NCI-H460 (cell line): ENCODE data around the gene TAS2R10. TPM values are rescaled to one million over a fixed set of nuclear protein-coding genes. Genes with fewer than 3 reads are reported as not detected.
"Not testable (repeated sequence)": the region's sequence is repeated elsewhere in the genome, so short reads cannot be mapped to it uniquely, and the experiment has no call there.

Experiments used
- DNase-seq: peaks from one replicate; pipeline ENCODE4 v3.0.0-alpha.2; 2016; ENCODE audit warnings: low read depth; ENCODE audit errors: extremely low read depth
- small RNA-seq, 2 experiments: library from RNA; depleted of rRNA; stranded (forward); fragments of <200 nt; gene quantifications; one replicate each; pipeline ENCODE3, GENCODE V24; 2014
- total RNA-seq: library from RNA; depleted of rRNA; stranded (reverse); fragments of >200 nt; shearing (Covaris generic); gene quantifications from 2 replicates; pipeline ENCODE4 v1.2.3, GENCODE V29; 2014; rRNA removed

Gene TAS2R10
- total RNA-seq, 1 experiment from 2014 or later = 0.25 TPM

DNA sequence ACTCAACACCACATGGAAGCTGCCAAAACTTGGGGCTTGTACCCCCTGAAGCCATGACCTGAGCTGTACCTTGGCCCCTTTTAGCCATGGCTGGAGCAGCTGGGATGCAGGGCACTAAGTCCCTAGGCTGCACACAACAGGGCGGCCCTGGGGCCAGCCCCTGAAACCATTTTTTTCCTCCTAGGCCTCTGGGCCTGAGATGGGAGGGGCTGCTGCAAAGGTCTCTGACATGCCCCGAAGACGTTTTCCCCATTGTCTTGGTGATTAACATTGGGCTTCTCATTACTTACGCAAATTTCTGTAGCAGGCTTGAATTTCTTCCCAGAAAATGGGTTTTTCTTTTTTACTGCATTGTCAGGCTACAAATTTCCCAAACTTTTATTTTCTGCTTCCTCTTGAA lies 34.4 kb downstream of the TAS2R10 start:
- DNase-seq = not testable (repeated sequence)

DNA sequence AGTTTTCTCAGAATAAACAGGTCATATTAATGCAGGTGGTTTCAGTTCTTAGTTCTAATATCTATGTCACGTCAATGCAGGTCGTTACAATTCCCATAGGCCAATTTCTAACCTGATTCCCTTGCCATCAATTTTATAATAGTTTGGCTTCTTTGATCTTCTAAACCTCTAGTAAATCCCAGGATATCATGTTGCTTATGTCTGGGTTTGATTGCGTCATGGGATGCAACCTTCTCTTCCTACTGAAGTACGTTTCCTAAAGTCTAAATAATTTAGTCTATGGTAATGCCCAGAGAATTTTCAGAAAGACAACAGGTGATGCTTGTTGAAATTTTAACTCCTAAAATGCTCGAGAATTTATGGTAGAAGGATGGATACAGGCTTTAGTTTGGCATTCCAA lies 42.9 kb downstream of the TAS2R10 start:
- DNase-seq = no peak

DNA sequence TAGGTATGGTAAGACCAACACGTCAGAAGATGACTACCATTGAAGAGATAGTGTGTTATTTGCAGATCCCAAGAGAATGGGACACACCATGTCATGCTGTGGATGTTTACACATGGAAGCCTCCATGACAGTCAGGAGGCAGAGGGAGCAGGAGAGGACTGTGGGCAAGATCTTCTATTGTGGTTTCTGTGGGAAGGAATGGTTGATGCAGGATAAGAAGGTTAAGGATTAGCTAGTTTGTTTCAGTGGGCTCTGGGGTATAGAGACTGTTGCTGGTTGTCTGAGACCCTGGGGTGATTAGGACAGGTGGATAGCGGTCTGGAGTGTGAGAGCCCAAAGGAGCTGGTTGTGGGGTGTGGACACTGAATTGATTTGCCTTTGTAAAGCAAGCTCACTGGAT lies 47.1 kb downstream of the TAS2R10 start:
- DNase-seq = no peak

Small RNA genes within 50 kb of the gene (small RNA-seq; reads per million reads assigned to genes)
- gene PRR4 = 0 reads per million in 2 experiments

Other genes with a start within 250 kb of the TAS2R10 start
- gene MAGOHB, start 212.7 kb downstream of the TAS2R10 start, total RNA-seq = 41.6 and 47.6 TPM in 2 replicates
- gene STYK1, start 152.3 kb downstream of the TAS2R10 start, total RNA-seq = 0.38 and 0.89 TPM in 2 replicates
- 193 and 216 TPM in 2 replicates for gene YBX3, start 103.0 kb downstream of the TAS2R10 start, total RNA-seq
- gene TAS2R7, start 23.7 kb downstream of the TAS2R10 start, total RNA-seq = not detected in 2 replicates
- not detected in 2 replicates for gene TAS2R8, start 19.1 kb downstream of the TAS2R10 start, total RNA-seq
- gene TAS2R9, start 16.2 kb downstream of the TAS2R10 start, total RNA-seq = not detected in 2 replicates
- 2.2 and 4.5 TPM in 2 replicates for gene PRR4, start 23.1 kb upstream of the TAS2R10 start, total RNA-seq
- gene PRH1, start 57.9 kb upstream of the TAS2R10 start, total RNA-seq = 4.0 and 5.0 TPM in 2 replicates
- gene TAS2R13, start 83.2 kb upstream of the TAS2R10 start, total RNA-seq = 0.35 and 0.87 TPM in 2 replicates
- not detected in 2 replicates for gene PRH2, start 102.9 kb upstream of the TAS2R10 start, total RNA-seq
- 1.5 and 2.0 TPM in 2 replicates for gene TAS2R14, start 112.9 kb upstream of the TAS2R10 start, total RNA-seq
- gene TAS2R50, start 160.6 kb upstream of the TAS2R10 start, total RNA-seq = 0.43 and 1.9 TPM in 2 replicates
- 0.84 and 1.8 TPM in 2 replicates for gene TAS2R20, start 171.9 kb upstream of the TAS2R10 start, total RNA-seq
- gene TAS2R19, start 196.3 kb upstream of the TAS2R10 start, total RNA-seq = 1.8 and 1.9 TPM in 2 replicates
- gene TAS2R31, start 205.0 kb upstream of the TAS2R10 start, total RNA-seq = 1.7 and 2.7 TPM in 2 replicates
- gene TAS2R46, start 235.9 kb upstream of the TAS2R10 start, total RNA-seq = 0.49 and 1.6 TPM in 2 replicates